ENCODE measurements around the gene AHCYL2. TPM values are rescaled to one million over a fixed set of nuclear protein-coding genes. Genes with fewer than 3 reads are reported as not detected.

The AHCYL2 gene
- total RNA-seq, 1 donor from 2014 or later, result 106 TPM

DNA sequence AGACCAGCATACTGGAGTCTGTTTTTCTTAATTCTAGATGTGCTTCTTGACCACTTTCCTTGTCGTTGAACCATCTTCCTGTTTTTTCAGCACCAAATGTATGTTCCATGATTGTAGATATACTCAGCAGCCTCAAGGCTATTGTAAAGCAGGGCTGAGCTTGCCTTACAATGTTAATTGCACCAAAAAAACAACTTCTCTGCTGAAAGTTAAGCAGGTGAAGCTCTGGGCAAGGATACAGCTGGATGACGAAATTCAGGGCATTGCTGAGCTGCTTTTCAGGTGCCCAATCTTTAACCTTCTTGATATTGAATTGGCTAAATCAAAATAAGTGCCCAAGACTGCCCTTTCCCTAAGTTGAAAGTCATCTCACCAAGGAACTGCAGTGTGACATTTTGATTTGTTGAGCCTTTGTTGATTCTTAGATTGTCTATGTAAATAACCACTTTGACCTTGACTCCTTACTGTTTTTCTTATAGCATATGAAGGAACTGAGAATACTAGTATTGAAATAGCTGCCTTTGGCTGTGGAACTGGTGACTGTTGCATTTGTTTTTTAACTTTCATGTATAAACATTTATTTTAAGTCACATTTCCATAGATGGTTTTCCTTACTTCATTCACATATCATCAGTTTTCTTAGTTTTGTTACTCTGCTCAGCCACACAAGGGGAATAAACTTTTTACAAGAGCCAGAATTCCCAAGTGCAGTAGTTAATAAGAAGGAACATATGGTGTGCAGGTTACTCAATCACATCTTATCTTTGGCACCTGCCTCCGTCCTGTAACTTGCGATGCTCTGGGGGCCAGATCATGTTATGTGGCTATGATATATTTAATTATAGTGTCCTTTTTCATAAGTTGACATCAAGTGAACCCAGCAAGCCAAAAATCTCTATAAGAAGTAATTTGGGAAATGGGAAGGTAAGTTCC lies 3.1 kb downstream of the AHCYL2 start:
- intact Hi-C loops (cut with DNase I), result no loop called here
- TF ChIP-seq, protein P1, sequence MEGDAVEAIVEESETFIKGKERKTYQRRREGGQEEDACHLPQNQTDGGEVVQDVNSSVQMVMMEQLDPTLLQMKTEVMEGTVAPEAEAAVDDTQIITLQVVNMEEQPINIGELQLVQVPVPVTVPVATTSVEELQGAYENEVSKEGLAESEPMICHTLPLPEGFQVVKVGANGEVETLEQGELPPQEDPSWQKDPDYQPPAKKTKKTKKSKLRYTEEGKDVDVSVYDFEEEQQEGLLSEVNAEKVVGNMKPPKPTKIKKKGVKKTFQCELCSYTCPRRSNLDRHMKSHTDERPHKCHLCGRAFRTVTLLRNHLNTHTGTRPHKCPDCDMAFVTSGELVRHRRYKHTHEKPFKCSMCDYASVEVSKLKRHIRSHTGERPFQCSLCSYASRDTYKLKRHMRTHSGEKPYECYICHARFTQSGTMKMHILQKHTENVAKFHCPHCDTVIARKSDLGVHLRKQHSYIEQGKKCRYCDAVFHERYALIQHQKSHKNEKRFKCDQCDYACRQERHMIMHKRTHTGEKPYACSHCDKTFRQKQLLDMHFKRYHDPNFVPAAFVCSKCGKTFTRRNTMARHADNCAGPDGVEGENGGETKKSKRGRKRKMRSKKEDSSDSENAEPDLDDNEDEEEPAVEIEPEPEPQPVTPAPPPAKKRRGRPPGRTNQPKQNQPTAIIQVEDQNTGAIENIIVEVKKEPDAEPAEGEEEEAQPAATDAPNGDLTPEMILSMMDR (IDR thresholded peaks at IDR 0.05), result no peak
- no peaks in the 10 kb centered on the region for H3K9me3 ChIP-seq
- H3K4me1 ChIP-seq, result peaks cover 6% of the 10 kb centered on the region
- no peak for ATAC-seq
- no peak overlapping the region for H3K27ac ChIP-seq
- DNase-seq, result no peak
- H3K27me3 ChIP-seq, result no peaks in the 10 kb centered on the region
- no peaks in the 10 kb centered on the region for H3K36me3 ChIP-seq
- H3K4me3 ChIP-seq, result no peak overlapping the region

DNA sequence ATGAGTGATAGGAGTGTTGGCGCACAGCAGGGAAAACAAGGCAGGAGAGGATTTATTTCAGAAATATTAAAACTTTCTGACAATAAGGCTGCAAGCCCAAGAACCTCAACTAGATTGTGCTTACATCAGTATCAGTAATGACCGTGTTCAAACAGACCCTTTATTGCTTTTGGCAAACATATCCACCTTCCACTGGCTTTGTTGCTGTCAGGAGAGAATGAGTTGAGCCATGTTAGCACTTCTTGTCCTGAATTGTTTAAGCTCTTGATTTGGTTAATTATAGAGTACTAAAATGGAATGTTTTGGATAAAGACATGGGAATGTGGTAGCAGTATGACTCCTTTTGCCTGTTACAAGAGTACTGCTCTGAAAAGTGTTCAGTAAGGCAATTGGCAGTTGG lies 3.8 kb downstream of the AHCYL2 start:
- H3K36me3 ChIP-seq, result no peaks in the 10 kb centered on the region
- no peak overlapping the region for H3K27ac ChIP-seq
- DNase-seq, result no peak
- no peak for ATAC-seq
- intact Hi-C loops (cut with DNase I), result no loop called here
- H3K4me1 ChIP-seq, result peaks cover 6% of the 10 kb centered on the region
- H3K4me3 ChIP-seq, result no peak overlapping the region
- H3K27me3 ChIP-seq, result no peaks in the 10 kb centered on the region
- TF ChIP-seq, protein P1 (IDR thresholded peaks at IDR 0.05), result no peak
- no peaks in the 10 kb centered on the region for H3K9me3 ChIP-seq

DNA sequence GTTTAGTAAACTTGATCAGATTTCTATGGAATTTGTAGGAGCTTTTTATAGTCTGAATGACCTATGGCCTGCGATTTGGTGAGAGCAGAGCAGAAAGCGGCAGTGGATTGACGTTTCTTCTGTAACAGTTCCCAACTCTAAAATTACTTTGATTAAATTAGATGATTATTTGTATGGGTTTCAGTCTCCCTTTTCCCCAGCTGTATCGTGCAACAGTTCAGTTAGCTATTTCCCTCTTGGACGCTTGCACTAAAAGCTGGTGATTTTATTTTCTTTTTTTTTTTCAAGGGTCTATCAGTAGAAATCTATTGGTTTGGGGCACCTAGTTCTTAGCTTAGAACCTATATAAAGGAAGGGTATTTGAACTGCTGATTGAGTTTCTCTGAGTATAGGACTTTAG lies 6.8 kb downstream of the AHCYL2 start:
- Histone ChIP-seq H3K27ac (no peak overlapping the region), H3K9me3 (no peaks in the 10 kb centered on the region), H3K4me3 (no peak overlapping the region), H3K4me1 (no peaks in the 10 kb centered on the region), H3K27me3 (no peaks in the 10 kb centered on the region), H3K36me3 (no peaks in the 10 kb centered on the region)
- TF ChIP-seq, protein P1 (IDR thresholded peaks at IDR 0.05), result no peak
- intact Hi-C loops (cut with DNase I), result no loop called here
- no peak for DNase-seq
- no peak for ATAC-seq

DNA sequence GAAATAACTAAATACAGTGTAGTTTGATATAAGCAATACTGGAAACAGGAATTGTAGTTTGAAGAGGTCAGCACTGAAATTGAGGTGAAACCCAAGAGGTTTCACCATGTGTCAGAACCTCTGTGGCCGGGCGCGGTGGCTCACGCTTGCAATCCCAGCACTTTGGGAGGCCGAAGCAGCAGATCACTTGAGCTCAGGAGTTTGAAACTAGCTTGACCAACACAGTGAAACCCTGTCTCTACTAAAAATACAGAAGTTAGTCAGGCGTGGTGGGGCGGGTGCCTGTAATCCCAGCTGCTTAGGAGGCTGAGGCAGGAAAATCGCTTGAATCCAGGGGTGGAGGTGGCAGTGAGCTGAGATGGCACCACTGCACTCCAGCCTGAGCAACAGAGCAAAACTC lies 13.7 kb downstream of the AHCYL2 start:
- TF ChIP-seq, protein P1 (IDR thresholded peaks at IDR 0.05), result no peak
- DNase-seq (no peak), ATAC-seq (peak; percentile 46)
- H3K4me3 ChIP-seq, result no peak overlapping the region
- no peak overlapping the region for H3K27ac ChIP-seq
- no peaks in the 10 kb centered on the region for H3K9me3 ChIP-seq
- no peaks in the 10 kb centered on the region for H3K27me3 ChIP-seq
- intact Hi-C loops (cut with DNase I), result no loop called here
- H3K4me1 ChIP-seq, result no peaks in the 10 kb centered on the region
- H3K36me3 ChIP-seq, result no peaks in the 10 kb centered on the region

DNA sequence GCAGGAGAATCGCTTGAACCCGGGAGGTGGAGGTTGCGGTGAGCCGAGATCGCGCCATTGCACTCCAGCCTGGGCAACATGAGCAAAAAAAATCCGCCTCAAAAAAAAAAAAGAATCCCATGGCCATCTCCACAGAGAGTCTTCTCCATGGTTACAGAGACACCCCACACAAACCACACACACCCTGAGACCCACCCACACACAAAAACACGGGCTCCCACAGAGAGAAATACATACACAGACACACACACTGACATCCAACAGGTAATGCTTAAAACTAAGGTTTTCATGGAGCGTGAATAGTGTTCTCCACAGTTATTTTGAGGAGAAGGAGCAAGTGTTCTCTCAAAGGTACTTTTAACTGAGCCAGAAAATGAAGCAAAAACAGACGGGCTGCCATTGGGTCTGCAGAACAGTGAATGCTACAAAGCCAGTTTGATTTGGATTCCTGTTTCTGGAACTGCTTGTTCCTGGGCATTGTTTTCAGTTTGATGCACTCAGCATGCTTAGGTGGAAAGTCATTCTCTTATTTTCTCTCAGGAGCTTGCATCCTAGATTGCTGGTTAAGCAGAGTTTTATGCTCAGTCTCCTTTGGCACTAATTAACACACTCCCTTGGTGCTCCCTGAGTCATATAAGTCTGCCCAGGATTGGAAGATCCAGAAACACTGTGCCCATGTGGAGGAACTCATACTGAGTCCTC lies 15.4 kb downstream of the AHCYL2 start:
- TF ChIP-seq, protein P1 (IDR thresholded peaks at IDR 0.05), result no peak
- Histone ChIP-seq H3K4me1 (no peaks in the 10 kb centered on the region), H3K36me3 (no peaks in the 10 kb centered on the region), H3K27ac (no peak overlapping the region), H3K27me3 (no peaks in the 10 kb centered on the region), H3K9me3 (no peaks in the 10 kb centered on the region), H3K4me3 (no peak overlapping the region)
- intact Hi-C loops (cut with DNase I), result no loop called here
- no peak for DNase-seq
- no peak for ATAC-seq

Measured in upper lobe of right lung (tissue), 1 donor.